ENCODE data around the gene CAMTA2. TPM values are rescaled to one million over a fixed set of nuclear protein-coding genes. Genes with fewer than 3 reads are reported as not detected.
A peak's percentile ranks its signal among the peaks of the same experiment; 100 is the strongest.

Gene CAMTA2
- total and polyA plus RNA-seq, 9 of the 15 experiments (the other 6 are each of a cell fraction or from before 2014, with no cell fraction given): 0.24 to 25.1 (median 6.3) TPM

GRCh38 chr17:4980644-4981216 lies 6.7 kb downstream of the CAMTA2 start:
- peaks cover 1% of the 10 kb centered on the region; the same call in 2 of the 3 replicates for H3K79me2 ChIP-seq (ENCODE audit: control insufficient read depth, insufficient read depth, low read length)
- intact Hi-C loops (cut with micrococcal nuclease): loop anchor here (1.0 kb wide), 1 partner anchor 82 kb away; no protein-coding TSS in a partner anchor
- no peak overlapping the region for H3K9ac ChIP-seq (ENCODE audit: insufficient read depth in 1 of 2, low read depth in 2 of 2, low read length in 2 of 2)
- no peaks in the 10 kb centered on the region for H3K9me1 ChIP-seq (ENCODE audit: control insufficient read depth, insufficient read depth, low read length)
- BruUV-seq (replicated peaks): no TSS peak
- 22% methylated on average over 4 of the region's 6 CpGs for WGBS (ENCODE audit: insufficient coverage, low coverage, missing lambda C conversion rate)
- no peak overlapping the region for H3K4me3 ChIP-seq
- CTCF ChIA-PET (ENCODE audit: low intra/inter-chr PET ratio): interaction anchor here (1.0 to 2.3 kb wide), 2 partner anchors 78 to 81 kb away, joined by 3 to 16 read pairs; no protein-coding TSS in a partner anchor
- in situ Hi-C loops (cut with MboI): no loop called here
- no peaks in the 10 kb centered on the region for H3K9me3 ChIP-seq (replicated peaks; ENCODE audit: control insufficient read depth, insufficient read depth, low read depth, low read length)
- peak; percentile 90 for ATAC-seq
- peaks cover 68% of the 10 kb centered on the region for H3K36me3 ChIP-seq (ENCODE audit: control insufficient read depth, insufficient read depth, low read length)
- peak; percentile 60 to 66 (median 66) for DNase-seq (ENCODE audit: extremely low read depth in 1 of 4, low spot score in 3 of 4)
- peaks cover 0 to 6% of the 10 kb centered on the region in 2 experiments; a peak in 1 of 5 replicates for H3K4me1 ChIP-seq (replicated peaks in 1 of 2; ENCODE audit: control insufficient read depth in 2 of 2, insufficient read depth in 2 of 2, low read length in 2 of 2)
- POLR2A ChIA-PET: interaction anchor here (0.8 to 1.3 kb wide), 3 partner anchors 12 to 19 kb away, joined by 3 to 9 read pairs (median 5); partner anchors contain the start of gene SPAG7
- no peaks in the 10 kb centered on the region for H3K27me3 ChIP-seq (ENCODE audit: control insufficient read depth in 2 of 2, insufficient read depth in 2 of 2, low read length in 2 of 2)
- FAIRE-seq: peak; percentile 56
- no peak overlapping the region for H2AFZ ChIP-seq (ENCODE audit: low read depth, low read length)
- H3K27ac ChIP-seq (ENCODE audit: extremely low read depth, low read depth, low read length): no peak overlapping the region
- 0 out of 2 replicates have a peak, but pooled peaks cover 6% of the 10 kb centered on the region for H4K20me1 ChIP-seq (replicated peaks; ENCODE audit: control insufficient read depth, insufficient read depth, low read length)
- no peak overlapping the region for H3K4me2 ChIP-seq (ENCODE audit: insufficient read depth, low read length)
- TF ChIP-seq FOXA1 (IDR thresholded peaks at IDR 0.05; ENCODE audit: borderline replicate concordance) (no peak), CTBP1 (IDR thresholded peaks at IDR 0.05; ENCODE audit: borderline replicate concordance) (no peak), REST (IDR thresholded peaks at IDR 0.05; ENCODE audit: borderline replicate concordance) (peak; percentile 41; the same call in 1 of the 2 replicates), REST (CRISPR knock-in tag; IDR thresholded peaks at IDR 0.05; ENCODE audit: low read depth) (no peak), SOX6 (IDR thresholded peaks at IDR 0.05) (no peak), USF2 (CRISPR knock-in tag; IDR thresholded peaks at IDR 0.05) (no peak), PHF8 (IDR thresholded peaks at IDR 0.05; ENCODE audit: borderline replicate concordance, low read length) (no peak), RAD21 (CRISPR knock-in tag; conservative IDR thresholded peaks at IDR 0.05 in 1 of 2, IDR thresholded peaks at IDR 0.05 in 1 of 2) (peak in 1 of 2 experiments; percentile 52; a peak in 2 of 4 replicates), ZNF217 (CRISPR knock-in tag; IDR thresholded peaks at IDR 0.05) (no peak), ZNF408 (CRISPR knock-in tag; IDR thresholded peaks at IDR 0.05; ENCODE audit: low read depth) (no peak), ZBED1 (IDR thresholded peaks at IDR 0.05) (no peak), ZNF395 (CRISPR knock-in tag; IDR thresholded peaks at IDR 0.05) (no peak)
